BLaER1 (cell line): ENCODE measurements around the gene PHF23.

ENCODE experiments used
- H3K27ac ChIP-seq: shearing (Covaris generic); formaldehyde crosslinking; 2 replicates; pipeline ENCODE4 v1.8.1; 2022
- H3K27me3 ChIP-seq: shearing (Covaris generic); formaldehyde crosslinking; 2 replicates; pipeline ENCODE4 v1.8.1; 2022
- H3K36me3 ChIP-seq: shearing (Covaris generic); formaldehyde crosslinking; 2 replicates; pipeline ENCODE4 v1.8.1; 2022
- H3K4me1 ChIP-seq: shearing (Covaris generic); formaldehyde crosslinking; 2 replicates; pipeline ENCODE4 v1.8.1; 2022
- H3K4me2 ChIP-seq: shearing (Covaris generic); formaldehyde crosslinking; 2 replicates; pipeline ENCODE4 v1.8.1; 2022
- H3K4me3 ChIP-seq: shearing (Covaris generic); formaldehyde crosslinking; 2 replicates; pipeline ENCODE4 v1.8.1; 2022
- H3K9ac ChIP-seq: shearing (Covaris generic); formaldehyde crosslinking; 2 replicates; pipeline ENCODE4 v1.8.1; 2022
- H3K9me3 ChIP-seq: shearing (Covaris generic); formaldehyde crosslinking; 2 replicates; pipeline ENCODE4 v1.8.1; 2022
- H4K20me1 ChIP-seq: shearing (Covaris generic); formaldehyde crosslinking; 2 replicates; pipeline ENCODE4 v1.8.1; 2022
- Cebpa-rat ChIP-seq: shearing (Covaris generic); IDR thresholded peaks from 2 replicates; pipeline ENCODE4 v1.8.1; 2022

PHF23 gene

GRCh38 chr17:7279448-7279847 lies 40.2 kb upstream of the PHF23 start:
- H3K36me3 ChIP-seq: no peaks in the 10 kb centered on the region
- H3K9me3 ChIP-seq: no peaks in the 10 kb centered on the region
- H3K27ac ChIP-seq: no peak overlapping the region
- no peak for TF ChIP-seq Cebpa-rat
- peaks cover 23% of the 10 kb centered on the region for H3K4me1 ChIP-seq
- peaks cover 6% of the 10 kb centered on the region; the same call in 1 of the 2 replicates for H4K20me1 ChIP-seq
- H3K4me3 ChIP-seq: no peak overlapping the region
- H3K4me2 ChIP-seq: no peak overlapping the region
- H3K9ac ChIP-seq: no peak overlapping the region
- H3K27me3 ChIP-seq: peaks cover 10% of the 10 kb centered on the region

GRCh38 chr17:7266784-7267183 lies 27.5 kb upstream of the PHF23 start:
- Histone ChIP-seq H3K36me3 (no peaks in the 10 kb centered on the region), H3K4me2 (no peak overlapping the region), H3K27ac (no peak overlapping the region), H3K9me3 (no peaks in the 10 kb centered on the region), H3K27me3 (peaks cover 33% of the 10 kb centered on the region), H3K4me1 (peaks cover 16% of the 10 kb centered on the region), H3K4me3 (no peak overlapping the region), H3K9ac (no peak overlapping the region), H4K20me1 (peaks cover 19% of the 10 kb centered on the region; the same call in 1 of the 2 replicates)
- no peak for TF ChIP-seq Cebpa-rat

GRCh38 chr17:7263801-7264078 lies 24.5 kb upstream of the PHF23 start:
- Histone ChIP-seq H3K4me3 (no peak overlapping the region), H3K4me1 (peaks cover 29% of the 10 kb centered on the region), H3K27ac (no peak overlapping the region), H3K4me2 (no peak overlapping the region), H4K20me1 (peaks cover 49% of the 10 kb centered on the region), H3K9ac (no peak overlapping the region), H3K36me3 (peaks cover 17% of the 10 kb centered on the region), H3K9me3 (no peaks in the 10 kb centered on the region), H3K27me3 (peaks cover 63% of the 10 kb centered on the region)
- no peak for TF ChIP-seq Cebpa-rat

GRCh38 chr17:7262935-7263800 lies 23.9 kb upstream of the PHF23 start:
- Histone ChIP-seq H4K20me1 (peaks cover 52% of the 10 kb centered on the region), H3K36me3 (peaks cover 23% of the 10 kb centered on the region), H3K9me3 (no peaks in the 10 kb centered on the region), H3K4me2 (peak overlapping the region; percentile 32; the same call in 1 of the 2 replicates), H3K27ac (no peak overlapping the region), H3K9ac (no peak overlapping the region), H3K27me3 (peaks cover 65% of the 10 kb centered on the region), H3K4me3 (no peak overlapping the region), H3K4me1 (peaks cover 29% of the 10 kb centered on the region)
- TF ChIP-seq Cebpa-rat: no peak

- no peak for TF ChIP-seq Cebpa-rat
- Histone ChIP-seq H3K9me3 (no peaks in the 10 kb centered on the region), H3K4me2 (peak within 1 kb of the TSS; percentile 76), H3K4me1 (peaks cover 29% of the 10 kb centered on the region), H3K27ac (no peak within 1 kb of the TSS), H3K27me3 (peaks cover 65% of the 10 kb centered on the region), H3K4me3 (peak within 1 kb of the TSS; percentile 57), H3K9ac (0 out of 2 replicates have a peak within 1 kb of the TSS, but pooled peaks have one; percentile 34), H4K20me1 (peaks cover 52% of the 10 kb centered on the region), H3K36me3 (peaks cover 31% of the 10 kb centered on the region)
Observed at GRCh38 chr17:7262192-7262934, 23.1 kb upstream of the PHF23 start, which contains the start of gene CLDN7. CLDN7 (minus strand) TSS chr17:7262478; CDS start chr17:7262043, 435 bp downstream.

GRCh38 chr17:7261379-7262191 lies 22.3 kb upstream of the PHF23 start:
- Histone ChIP-seq H3K4me2 (peak overlapping the region; percentile 76), H3K9me3 (no peaks in the 10 kb centered on the region), H3K36me3 (peaks cover 39% of the 10 kb centered on the region), H3K27me3 (peaks cover 65% of the 10 kb centered on the region), H3K9ac (0 out of 2 replicates have a peak overlapping the region, but pooled peaks have one; percentile 34), H3K27ac (no peak overlapping the region), H4K20me1 (peaks cover 52% of the 10 kb centered on the region), H3K4me1 (peaks cover 29% of the 10 kb centered on the region), H3K4me3 (peak overlapping the region; percentile 57)
- no peak for TF ChIP-seq Cebpa-rat

GRCh38 chr17:7260651-7261378 lies 21.6 kb upstream of the PHF23 start:
- peak overlapping the region; percentile 57 for H3K4me3 ChIP-seq
- peaks cover 52% of the 10 kb centered on the region for H4K20me1 ChIP-seq
- peak overlapping the region; percentile 76 for H3K4me2 ChIP-seq
- H3K4me1 ChIP-seq: peaks cover 29% of the 10 kb centered on the region
- no peak for TF ChIP-seq Cebpa-rat
- H3K36me3 ChIP-seq: peaks cover 47% of the 10 kb centered on the region
- H3K9ac ChIP-seq: 0 out of 2 replicates have a peak overlapping the region, but pooled peaks have one; percentile 34
- no peaks in the 10 kb centered on the region for H3K9me3 ChIP-seq
- no peak overlapping the region for H3K27ac ChIP-seq
- peaks cover 65% of the 10 kb centered on the region for H3K27me3 ChIP-seq

GRCh38 chr17:7260151-7260550 lies 20.9 kb upstream of the PHF23 start:
- no peak overlapping the region for H3K9ac ChIP-seq
- peaks cover 52% of the 10 kb centered on the region for H4K20me1 ChIP-seq
- peaks cover 29% of the 10 kb centered on the region for H3K4me1 ChIP-seq
- no peak overlapping the region for H3K27ac ChIP-seq
- H3K4me3 ChIP-seq: no peak overlapping the region
- peaks cover 53% of the 10 kb centered on the region for H3K36me3 ChIP-seq
- H3K9me3 ChIP-seq: no peaks in the 10 kb centered on the region
- no peak overlapping the region for H3K4me2 ChIP-seq
- TF ChIP-seq Cebpa-rat: no peak
- peaks cover 65% of the 10 kb centered on the region for H3K27me3 ChIP-seq

GRCh38 chr17:7259555-7259889 lies 20.3 kb upstream of the PHF23 start:
- no peak overlapping the region for H3K27ac ChIP-seq
- H3K4me3 ChIP-seq: no peak overlapping the region
- H3K4me2 ChIP-seq: no peak overlapping the region

More at GRCh38 chr17:7259555-7259889, 20.3 kb upstream of the PHF23 start:
- no peaks in the 10 kb centered on the region for H3K9me3 ChIP-seq
- H3K4me1 ChIP-seq: peaks cover 29% of the 10 kb centered on the region
- TF ChIP-seq Cebpa-rat: no peak
- peaks cover 60% of the 10 kb centered on the region for H3K36me3 ChIP-seq
- peaks cover 59% of the 10 kb centered on the region for H3K27me3 ChIP-seq
- H3K9ac ChIP-seq: no peak overlapping the region
- peaks cover 52% of the 10 kb centered on the region for H4K20me1 ChIP-seq
